Activated naive CD4-positive, alpha-beta T cell treated with anti-CD3 and anti-CD28 coated beads for 36 hours (primary cell): ENCODE measurements around the gene DSCAM. TPM values are rescaled to one million over a fixed set of nuclear protein-coding genes. Genes with fewer than 3 reads are reported as not detected.

Source experiments
- CTCF ChIA-PET: fragments of 350-600 bp; sonication (Branson Sonifier 250); formaldehyde crosslinking; loops from one replicate; lab custom pipeline; 2021; ENCODE audit warnings: antibody characterized with exemption; lab: Charles Lee
- DNase-seq: peaks from one replicate; pipeline ENCODE4 v3.0.0-alpha.2; 2020
- H3K27ac Mint-ChIP-seq: one replicate; pipeline ENCODE4 v1.8.0; 2021; ENCODE audit warnings: mild to moderate bottlenecking, mixed read lengths
- H3K27me3 Mint-ChIP-seq: one replicate; pipeline ENCODE4 v1.8.0; 2021; ENCODE audit warnings: low read depth, mixed read lengths
- H3K36me3 Mint-ChIP-seq: one replicate; pipeline ENCODE4 v1.8.0; 2021; ENCODE audit warnings: low read depth, mixed read lengths
- H3K4me1 Mint-ChIP-seq: one replicate; pipeline ENCODE4 v1.8.0; 2021; ENCODE audit warnings: low read depth, mixed read lengths
- H3K4me3 Mint-ChIP-seq: one replicate; pipeline ENCODE4 v1.8.0; 2021; ENCODE audit warnings: mild to moderate bottlenecking, moderate library complexity, mixed read lengths
- H3K9me3 Mint-ChIP-seq: one replicate; pipeline ENCODE4 v1.8.0; 2021; ENCODE audit warnings: mixed read lengths
- intact Hi-C: fragments of 100-400 bp; cut with micrococcal nuclease; formaldehyde crosslinking; loops from one replicate; pipeline ENCODE4 v1.15.1; 2023
- total RNA-seq, 2 experiments: library from RNA; stranded (reverse); gene quantifications; one replicate each; pipeline ENCODE4 v1.2.3, GENCODE V29; 2021

DSCAM gene
- total RNA-seq, 2 experiments from 2014 or later = not detected

- DNase-seq = no peak
- CTCF ChIA-PET = interaction anchor here (1.6 kb wide), 1 partner anchor 9 kb away, joined by 5 read pairs; no protein-coding TSS in a partner anchor
- Mint-ChIP-seq H3K36me3 (no peaks in the 10 kb centered on the region), H3K9me3 (no peaks in the 10 kb centered on the region), H3K27ac (no peak overlapping the region), H3K27me3 (peaks cover 10% of the 10 kb centered on the region), H3K4me3 (no peak overlapping the region), H3K4me1 (no peaks in the 10 kb centered on the region)
- intact Hi-C loops = no loop called here
These were observed 712.0 kb downstream of the DSCAM start for GRCh38 chr21:40134731-40135492.

- Mint-ChIP-seq H3K9me3 (no peaks in the 10 kb centered on the region), H3K27ac (no peak overlapping the region), H3K4me1 (no peaks in the 10 kb centered on the region), H3K4me3 (no peak overlapping the region), H3K27me3 (peaks cover 10% of the 10 kb centered on the region), H3K36me3 (no peaks in the 10 kb centered on the region)
- no peak for DNase-seq
- CTCF ChIA-PET = no interaction called here
- intact Hi-C loops = no loop called here
These were observed 716.5 kb downstream of the DSCAM start for GRCh38 chr21:40130476-40130875.

- intact Hi-C loops = loop anchor here (10.0 kb wide), 1 partner anchor 615 kb away; no protein-coding TSS in a partner anchor
- Mint-ChIP-seq H3K4me1 (no peaks in the 10 kb centered on the region), H3K9me3 (no peaks in the 10 kb centered on the region), H3K27ac (no peak overlapping the region), H3K27me3 (peaks cover 10% of the 10 kb centered on the region), H3K4me3 (no peak overlapping the region), H3K36me3 (no peaks in the 10 kb centered on the region)
- no peak for DNase-seq
- CTCF ChIA-PET = no interaction called here
These were observed 717.1 kb downstream of the DSCAM start for GRCh38 chr21:40129809-40130208.

GRCh38 chr21:40128891-40129290, 718.1 kb downstream of the DSCAM start:
- Mint-ChIP-seq H3K27me3 (peaks cover 10% of the 10 kb centered on the region), H3K36me3 (no peaks in the 10 kb centered on the region), H3K4me1 (no peaks in the 10 kb centered on the region), H3K27ac (no peak overlapping the region), H3K9me3 (no peaks in the 10 kb centered on the region), H3K4me3 (no peak overlapping the region)
- no peak for DNase-seq
- CTCF ChIA-PET = no interaction called here
- intact Hi-C loops = loop anchor here (10.0 kb wide), 1 partner anchor 614 kb away; no protein-coding TSS in a partner anchor

- H3K9me3 Mint-ChIP-seq = peaks cover 3% of the 10 kb centered on the region
- DNase-seq = no peak
- no peaks in the 10 kb centered on the region for H3K4me1 Mint-ChIP-seq
- no peak overlapping the region for H3K4me3 Mint-ChIP-seq
- H3K36me3 Mint-ChIP-seq = no peaks in the 10 kb centered on the region
- H3K27me3 Mint-ChIP-seq = peaks cover 4% of the 10 kb centered on the region
- intact Hi-C loops = loop anchor here (10.0 kb wide), 1 partner anchor 606 kb away; no protein-coding TSS in a partner anchor
- CTCF ChIA-PET = interaction anchor here (0.7 to 1.7 kb wide), 5 partner anchors 11 to 268 kb away, joined by 3 to 6 read pairs (median 3); partner anchors contain the start of gene PCP4
- H3K27ac Mint-ChIP-seq = no peak overlapping the region
These were observed 725.9 kb downstream of the DSCAM start for GRCh38 chr21:40120940-40121575.

- no peak for DNase-seq
- CTCF ChIA-PET = no interaction called here
- Mint-ChIP-seq H3K4me1 (no peaks in the 10 kb centered on the region), H3K27me3 (peaks cover 4% of the 10 kb centered on the region), H3K27ac (no peak overlapping the region), H3K4me3 (no peak overlapping the region), H3K36me3 (no peaks in the 10 kb centered on the region), H3K9me3 (peaks cover 6% of the 10 kb centered on the region)
- intact Hi-C loops = no loop called here
These were observed 728.4 kb downstream of the DSCAM start for GRCh38 chr21:40118527-40118926.

- no peak overlapping the region for H3K27ac Mint-ChIP-seq
- DNase-seq = no peak
- H3K36me3 Mint-ChIP-seq = no peaks in the 10 kb centered on the region
- CTCF ChIA-PET = interaction anchor here (0.5 kb wide), 1 partner anchor 76 kb away, joined by 5 read pairs; no protein-coding TSS in a partner anchor
- no peak overlapping the region for H3K4me3 Mint-ChIP-seq
- H3K9me3 Mint-ChIP-seq = peaks cover 3% of the 10 kb centered on the region
- no peaks in the 10 kb centered on the region for H3K4me1 Mint-ChIP-seq
- H3K27me3 Mint-ChIP-seq = peaks cover 4% of the 10 kb centered on the region
- intact Hi-C loops = no loop called here
These were observed 729.7 kb downstream of the DSCAM start for GRCh38 chr21:40117236-40117635.

- Mint-ChIP-seq H3K27me3 (no peaks in the 10 kb centered on the region), H3K4me3 (no peak overlapping the region), H3K36me3 (no peaks in the 10 kb centered on the region), H3K4me1 (no peaks in the 10 kb centered on the region), H3K9me3 (peaks cover 3% of the 10 kb centered on the region), H3K27ac (no peak overlapping the region)
- DNase-seq = no peak
- intact Hi-C loops = no loop called here
- CTCF ChIA-PET = no interaction called here
These were observed 731.2 kb downstream of the DSCAM start for GRCh38 chr21:40115775-40116174.

- H3K27me3 Mint-ChIP-seq = peaks cover 12% of the 10 kb centered on the region
- no peak overlapping the region for H3K4me3 Mint-ChIP-seq
- H3K4me1 Mint-ChIP-seq = no peaks in the 10 kb centered on the region
- no peak overlapping the region for H3K27ac Mint-ChIP-seq
- no peak for DNase-seq
- CTCF ChIA-PET = no interaction called here
- H3K9me3 Mint-ChIP-seq = peaks cover 11% of the 10 kb centered on the region
- intact Hi-C loops = no loop called here
- no peaks in the 10 kb centered on the region for H3K36me3 Mint-ChIP-seq
These were observed 744.3 kb downstream of the DSCAM start for GRCh38 chr21:40102682-40103081.

GRCh38 chr21:40099809-40100208, 747.1 kb downstream of the DSCAM start:
- CTCF ChIA-PET = no interaction called here
- intact Hi-C loops = no loop called here
- Mint-ChIP-seq H3K4me1 (no peaks in the 10 kb centered on the region), H3K27me3 (peaks cover 7% of the 10 kb centered on the region), H3K4me3 (no peak overlapping the region), H3K9me3 (peaks cover 9% of the 10 kb centered on the region), H3K27ac (no peak overlapping the region), H3K36me3 (no peaks in the 10 kb centered on the region)
- no peak for DNase-seq

GRCh38 chr21:40095477-40095876, 751.5 kb downstream of the DSCAM start:
- DNase-seq = no peak
- Mint-ChIP-seq H3K36me3 (no peaks in the 10 kb centered on the region), H3K27ac (no peak overlapping the region), H3K4me1 (no peaks in the 10 kb centered on the region), H3K4me3 (no peak overlapping the region), H3K27me3 (peaks cover 4% of the 10 kb centered on the region), H3K9me3 (peaks cover 9% of the 10 kb centered on the region)
- CTCF ChIA-PET = no interaction called here
- intact Hi-C loops = no loop called here

GRCh38 chr21:40080385-40080784, 766.6 kb downstream of the DSCAM start:
- CTCF ChIA-PET = no interaction called here
- DNase-seq = no peak
- intact Hi-C loops = no loop called here
- Mint-ChIP-seq H3K27ac (no peak overlapping the region), H3K36me3 (no peaks in the 10 kb centered on the region), H3K4me1 (no peaks in the 10 kb centered on the region), H3K27me3 (no peaks in the 10 kb centered on the region), H3K9me3 (no peaks in the 10 kb centered on the region), H3K4me3 (no peak overlapping the region)
